Sigmoid colon (tissue), 4 donors: ENCODE data around the gene GRIN2A.

Experiments
- CTCF ChIP-seq, 4 experiments: fragments of 450-650 bp in 3 of 4; fragments of 200-600 bp in 1 of 4; IDR thresholded peaks; one replicate each; pipeline ENCODE4 v1.5.1; 2016 to 2019; ENCODE audit warnings: antibody characterized with exemption in 4 of 4, mild to moderate bottlenecking in 3 of 4, moderate library complexity in 2 of 4
- EP300 ChIP-seq, 4 donors: sonication (generic); formaldehyde crosslinking; IDR thresholded peaks; one replicate each; pipeline ENCODE4 v1.6.1; 2017; ENCODE audit warnings: antibody characterized with exemption in 4 of 4

DNA sequence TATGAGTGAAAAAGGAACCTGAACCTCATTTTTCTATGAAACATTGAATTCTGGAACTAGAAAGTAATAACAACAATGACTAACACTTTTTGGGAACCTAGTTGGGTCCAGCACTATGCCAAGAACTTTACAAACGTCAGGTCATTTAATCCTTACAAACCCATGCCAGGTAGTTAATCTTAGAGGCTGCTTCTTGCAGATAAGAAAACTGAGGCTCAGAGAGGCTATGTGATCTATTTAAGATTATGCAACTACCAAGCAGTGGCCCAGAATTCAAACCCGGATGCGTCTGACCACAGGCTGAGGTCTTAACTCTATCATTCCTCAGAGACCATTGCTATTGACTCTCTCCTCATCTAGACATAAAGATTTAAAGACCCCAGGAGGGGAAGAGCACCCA, 358.7 kb downstream of the GRIN2A start:
- no peak for TF ChIP-seq CTCF (IDR thresholded peaks at IDR 0.05)
- TF ChIP-seq EP300 (IDR thresholded peaks at IDR 0.05), result no peak
